Tongue (tissue), 2 donors: ENCODE data around the gene SYN1. TPM values are rescaled to one million over a fixed set of nuclear protein-coding genes. Genes with fewer than 3 reads are reported as not detected.
A peak's percentile ranks its signal among the peaks of the same experiment; 100 is the strongest.

ENCODE experiments used
- DNase-seq: peaks from one replicate; pipeline ENCODE4 v3.0.0-alpha.2; 2015
- total RNA-seq: library from RNA; depleted of rRNA; stranded (reverse); fragments of >200 nt; gene quantifications from one replicate; pipeline ENCODE4 v1.2.3, GENCODE V29; 2014

Gene SYN1
- total RNA-seq, 1 donor from 2014 or later, result 0.41 TPM

- DNase-seq, result no peak
Observed at GRCh38 chrX:47572773-47573340, 46.8 kb downstream of the SYN1 start.

- no peak for DNase-seq
Observed at GRCh38 chrX:47571896-47572295, 47.8 kb downstream of the SYN1 start.

- DNase-seq, result no peak
Observed at GRCh38 chrX:47571215-47571614, 48.4 kb downstream of the SYN1 start.

GRCh38 chrX:47570794-47571193 is 48.9 kb downstream of the SYN1 start:
- DNase-seq, result no peak

GRCh38 chrX:47568656-47569295 is 50.9 kb downstream of the SYN1 start:
- DNase-seq, result no peak

- no peak for DNase-seq
Observed at GRCh38 chrX:47566841-47567240, 52.8 kb downstream of the SYN1 start.

- DNase-seq, result no peak
Observed at GRCh38 chrX:47564438-47565085, 55.1 kb downstream of the SYN1 start.

GRCh38 chrX:47563801-47564315 is 55.8 kb downstream of the SYN1 start:
- DNase-seq, result no peak

- peak; percentile 17 for DNase-seq
Observed at GRCh38 chrX:47562615-47563243, 56.9 kb downstream of the SYN1 start.

- DNase-seq, result no peak
Observed at GRCh38 chrX:47561659-47562151, 58.0 kb downstream of the SYN1 start.

GRCh38 chrX:47560934-47561658 is 58.6 kb downstream of the SYN1 start, which contains the start of gene ARAF:
ARAF (plus strand) TSS chrX:47561205; CDS start chrX:47562968, 1,763 bp downstream.
- DNase-seq, result peak; percentile 99

GRCh38 chrX:47560179-47560933 is 59.3 kb downstream of the SYN1 start:
- DNase-seq, result no peak

GRCh38 chrX:47558436-47558835 is 61.2 kb downstream of the SYN1 start:
- no peak for DNase-seq

- peak; percentile 94 for DNase-seq
Observed at GRCh38 chrX:47556045-47556623, 63.5 kb downstream of the SYN1 start.

- no peak for DNase-seq
Observed at GRCh38 chrX:47543496-47543895, 76.2 kb downstream of the SYN1 start.

- peak; percentile 95 for DNase-seq
Observed at GRCh38 chrX:47540754-47541538, 78.7 kb downstream of the SYN1 start.

GRCh38 chrX:47539860-47540259 is 79.8 kb downstream of the SYN1 start:
- peak; percentile 54 for DNase-seq

- no peak for DNase-seq
Observed at GRCh38 chrX:47530049-47530448, 89.6 kb downstream of the SYN1 start.

GRCh38 chrX:47529548-47529947 is 90.1 kb downstream of the SYN1 start:
- no peak for DNase-seq

GRCh38 chrX:47523713-47524166 is 95.9 kb downstream of the SYN1 start:
- DNase-seq, result no peak
